Testis (tissue), 3 donors: Measurements from ENCODE around the gene PRKAG1. TPM values are rescaled to one million over a fixed set of nuclear protein-coding genes. Genes with fewer than 3 reads are reported as not detected.

ENCODE experiments used
- DNase-seq: peaks from one replicate; pipeline ENCODE4 v3.0.0-alpha.2; 2019
- H3K27ac ChIP-seq, 2 donors: fragments of 200-600 bp; sonication (generic); one replicate each; pipeline ENCODE4 v1.5.1; 2019
- H3K27me3 ChIP-seq: fragments of 200-600 bp; sonication (generic); one replicate; pipeline ENCODE4 v1.5.1; 2019
- H3K36me3 ChIP-seq: fragments of 200-600 bp; sonication (generic); one replicate; pipeline ENCODE4 v1.5.1; 2017; ENCODE audit warnings: low read depth; ENCODE audit errors: missing control alignments
- H3K4me1 ChIP-seq: fragments of 200-600 bp; sonication (generic); one replicate; pipeline ENCODE4 v1.5.1; 2019
- H3K4me3 ChIP-seq, 2 donors: fragments of 200-600 bp; sonication (generic); one replicate each; pipeline ENCODE4 v1.5.1; 2017 to 2019
- H3K9me3 ChIP-seq: fragments of 200-600 bp; sonication (generic); one replicate; pipeline ENCODE4 v1.5.1; 2017
- CTCF ChIP-seq, 3 experiments: fragments of 450-650 bp in 2 of 3; fragments of 200-600 bp in 1 of 3; sonication (generic) in 1 of 3; IDR thresholded peaks; one replicate each; pipeline ENCODE4 v1.5.1; 2016 to 2019; ENCODE audit warnings: antibody characterized with exemption in 3 of 3, mild to moderate bottlenecking in 2 of 3, moderate library complexity in 1 of 3
- POLR2A ChIP-seq: fragments of 450-650 bp; IDR thresholded peaks from one replicate; pipeline ENCODE4 v1.6.1; 2017; ENCODE audit warnings: antibody characterized with exemption, mild to moderate bottlenecking, moderate library complexity
- WGBS, 2 donors: methylation state at CpG; one replicate each; pipeline ENCODE4 v1.1.5; 2018; 5-methylcytosine and 5-hydroxymethylcytosine counted together
- intact Hi-C: fragments of 100-400 bp; cut with DNase I; formaldehyde crosslinking; loops from one replicate; pipeline ENCODE4 v1.15.1; 2023; ENCODE audit warnings: low total_unique reads
- polyA plus RNA-seq: library from polyadenylated mRNA; stranded (reverse); fragments of 350-450 nt; fragmentation: Illumina TruSeq; extraction: RNeasy Lipid Tissue Mini Kit (QIAGEN cat#74804); gene quantifications from one replicate; pipeline ENCODE4 v1.2.3, GENCODE V29; 2014; ENCODE audit warnings: low read depth, low replicate concordance; ENCODE audit not compliant: insufficient read depth
- total RNA-seq, 2 donors: library from RNA; depleted of rRNA; stranded (reverse); fragments of >200 nt; gene quantifications; one replicate each; pipeline ENCODE4 v1.2.3, GENCODE V29; 2016

PRKAG1 gene
- total and polyA plus RNA-seq, 3 donors from 2014 or later: 52.7 to 80.7 (median 59.6) TPM

DNA sequence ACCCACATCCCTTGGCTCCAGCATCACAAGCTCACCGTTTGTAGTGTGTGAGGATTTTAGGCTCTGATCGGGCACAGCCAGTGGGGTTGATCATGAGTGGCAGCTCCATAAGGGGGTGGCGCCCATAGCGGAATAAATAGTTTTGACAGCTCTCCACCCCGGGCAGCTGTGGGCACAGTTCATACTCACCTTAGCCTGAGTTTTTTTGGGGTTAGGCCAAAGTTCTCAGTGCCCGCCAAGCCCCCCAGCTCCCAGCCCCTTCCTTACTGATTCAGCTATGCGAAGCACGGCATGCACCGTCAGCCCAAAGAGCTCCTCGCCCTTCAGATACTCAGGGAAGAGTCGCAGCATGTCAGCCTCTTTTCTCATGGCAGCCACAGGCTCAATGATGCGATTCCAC is 6.0 kb upstream of the PRKAG1 start:
- H3K36me3 ChIP-seq: no peaks in the 10 kb centered on the region
- WGBS, 2 donors: 81 to 90% methylated on average over 9 to 12 of the region's 12 CpGs
- no peaks in the 10 kb centered on the region for H3K27me3 ChIP-seq
- no peak for DNase-seq
- TF ChIP-seq CTCF (IDR thresholded peaks at IDR 0.05) (no peak), POLR2A (no peak)
- H3K4me1 ChIP-seq: no peaks in the 10 kb centered on the region
- H3K9me3 ChIP-seq: no peaks in the 10 kb centered on the region
- H3K4me3 ChIP-seq: no peak overlapping the region
- no peak overlapping the region for H3K27ac ChIP-seq
- intact Hi-C loops: no loop called here

GRCh38 chr12:49023812-49024211 is 5.2 kb upstream of the PRKAG1 start:
- H3K27ac ChIP-seq: no peak overlapping the region
- H3K4me3 ChIP-seq: no peak overlapping the region
- no peaks in the 10 kb centered on the region for H3K36me3 ChIP-seq
- no peaks in the 10 kb centered on the region for H3K9me3 ChIP-seq
- intact Hi-C loops: no loop called here
- no peak for DNase-seq
- WGBS, 2 donors: 94 to 98% methylated on average over 2 of the region's 2 CpGs
- no peaks in the 10 kb centered on the region for H3K27me3 ChIP-seq
- no peaks in the 10 kb centered on the region for H3K4me1 ChIP-seq
- TF ChIP-seq POLR2A (no peak), CTCF (IDR thresholded peaks at IDR 0.05) (no peak)

DNA sequence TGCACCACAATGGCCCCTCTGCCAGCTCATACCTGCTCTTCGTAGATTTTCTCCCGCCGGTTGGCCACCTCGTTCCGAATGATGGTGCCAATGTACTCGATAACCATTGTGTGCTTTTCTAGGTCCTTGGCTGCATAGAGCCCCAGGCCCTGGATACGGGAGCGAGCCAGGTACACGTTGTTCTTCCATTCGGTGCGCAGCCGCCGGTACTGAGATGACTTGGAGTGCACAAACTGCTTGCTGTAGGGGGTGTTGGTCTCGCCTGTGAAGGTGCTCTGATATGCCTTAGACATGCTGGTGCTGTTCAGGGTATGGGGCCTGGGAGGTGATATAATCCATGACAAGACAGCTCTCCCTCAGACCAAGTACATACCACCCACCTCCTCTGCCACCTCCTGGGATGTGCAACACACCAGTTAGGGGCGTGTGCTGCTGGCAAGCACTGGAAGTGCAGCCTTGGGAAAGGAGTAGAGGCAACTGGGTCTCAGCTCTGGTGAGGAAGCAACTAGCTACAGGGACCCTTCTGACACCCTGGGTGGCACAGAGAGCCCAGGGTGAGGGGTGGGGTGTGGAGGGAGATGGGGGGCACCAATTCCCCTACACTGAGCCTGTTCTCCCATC is 4.1 kb upstream of the PRKAG1 start:
- Histone ChIP-seq H3K27ac (no peak overlapping the region), H3K27me3 (no peaks in the 10 kb centered on the region), H3K4me3 (no peak overlapping the region), H3K36me3 (no peaks in the 10 kb centered on the region), H3K4me1 (peaks cover 3% of the 10 kb centered on the region), H3K9me3 (no peaks in the 10 kb centered on the region)
- no peak for DNase-seq
- 83% methylated on average over 15 of the region's 15 CpGs for WGBS, 2 donors
- intact Hi-C loops: no loop called here
- TF ChIP-seq POLR2A (no peak), CTCF (IDR thresholded peaks at IDR 0.05) (no peak)

DNA sequence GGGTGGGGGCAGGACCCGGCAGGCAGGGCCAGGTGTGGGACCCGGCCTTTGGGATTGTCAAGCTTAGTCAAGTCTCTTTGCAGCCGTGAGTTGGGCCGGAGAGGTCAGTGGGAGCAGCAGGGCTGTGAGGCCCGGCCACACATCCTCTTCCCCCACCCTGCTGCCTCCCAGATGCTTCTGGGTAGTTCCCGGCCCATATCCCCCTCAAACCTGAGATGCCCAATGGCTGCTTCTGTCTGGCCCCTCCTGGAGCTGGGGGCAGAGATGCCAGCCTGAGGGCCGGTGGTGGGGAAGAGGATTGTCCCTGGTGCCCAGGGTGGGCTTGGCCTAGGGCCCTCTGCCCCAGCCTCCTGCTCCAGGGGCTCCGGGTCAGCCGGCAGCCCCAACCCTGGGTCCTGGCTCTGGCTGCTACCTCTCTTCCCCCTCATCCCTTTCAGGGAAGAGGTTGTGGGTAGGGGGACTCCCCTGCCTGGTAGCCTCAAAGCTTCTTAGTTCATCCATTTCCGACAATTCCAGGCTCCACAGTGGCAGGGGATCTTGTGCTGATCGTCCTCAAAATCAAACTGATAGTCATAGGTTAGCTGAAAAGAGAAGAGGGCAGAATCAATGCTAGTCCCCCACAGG is 2.8 kb upstream of the PRKAG1 start:
- H3K27me3 ChIP-seq: no peaks in the 10 kb centered on the region
- H3K36me3 ChIP-seq: no peaks in the 10 kb centered on the region
- 82 to 85% methylated on average over 9 to 11 of the region's 11 CpGs for WGBS, 2 donors
- H3K27ac ChIP-seq: no peak overlapping the region
- no peak for DNase-seq
- H3K4me1 ChIP-seq: peaks cover 8% of the 10 kb centered on the region
- TF ChIP-seq POLR2A (no peak), CTCF (IDR thresholded peaks at IDR 0.05) (no peak)
- H3K4me3 ChIP-seq: no peak overlapping the region
- no peaks in the 10 kb centered on the region for H3K9me3 ChIP-seq
- intact Hi-C loops: no loop called here

DNA sequence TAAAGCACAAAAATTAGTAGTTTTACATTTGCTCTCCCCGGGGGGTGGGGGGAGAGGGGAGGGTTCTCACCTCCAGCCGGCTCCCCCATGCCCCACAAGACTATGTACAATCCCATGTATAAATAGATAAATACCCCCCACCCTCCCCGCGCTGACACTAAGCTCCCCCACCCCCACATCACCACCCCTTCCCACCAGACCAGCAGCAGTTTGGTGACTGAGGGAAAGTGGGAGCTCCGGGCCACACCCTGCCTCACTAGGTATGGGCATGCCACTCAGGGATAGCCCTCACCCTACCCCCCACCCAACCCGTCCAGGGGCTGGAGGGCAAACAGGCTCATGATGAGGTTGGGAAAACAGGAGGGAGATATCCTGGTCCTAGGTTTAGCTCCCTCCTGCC is 1.9 kb upstream of the PRKAG1 start:
- WGBS, 2 donors: 79 to 81% methylated on average over 4 to 6 of the region's 6 CpGs
- Histone ChIP-seq H3K4me3 (no peak overlapping the region), H3K36me3 (no peaks in the 10 kb centered on the region), H3K9me3 (no peaks in the 10 kb centered on the region), H3K4me1 (peaks cover 8% of the 10 kb centered on the region), H3K27me3 (no peaks in the 10 kb centered on the region), H3K27ac (peak overlapping the region in 1 of 2 donors; percentile 95)
- DNase-seq: no peak
- TF ChIP-seq POLR2A (no peak), CTCF (IDR thresholded peaks at IDR 0.05) (no peak)
- intact Hi-C loops: no loop called here
